ENCODE results near the gene MAGED4. TPM values are rescaled to one million over a fixed set of nuclear protein-coding genes. Genes with fewer than 3 reads are reported as not detected.
A peak's percentile ranks its signal among the peaks of the same experiment; 100 is the strongest.
"Not testable (repeated sequence)": the region's sequence is repeated elsewhere in the genome, so short reads cannot be mapped to it uniquely, and the experiment has no call there.

MAGED4 gene, protein sequence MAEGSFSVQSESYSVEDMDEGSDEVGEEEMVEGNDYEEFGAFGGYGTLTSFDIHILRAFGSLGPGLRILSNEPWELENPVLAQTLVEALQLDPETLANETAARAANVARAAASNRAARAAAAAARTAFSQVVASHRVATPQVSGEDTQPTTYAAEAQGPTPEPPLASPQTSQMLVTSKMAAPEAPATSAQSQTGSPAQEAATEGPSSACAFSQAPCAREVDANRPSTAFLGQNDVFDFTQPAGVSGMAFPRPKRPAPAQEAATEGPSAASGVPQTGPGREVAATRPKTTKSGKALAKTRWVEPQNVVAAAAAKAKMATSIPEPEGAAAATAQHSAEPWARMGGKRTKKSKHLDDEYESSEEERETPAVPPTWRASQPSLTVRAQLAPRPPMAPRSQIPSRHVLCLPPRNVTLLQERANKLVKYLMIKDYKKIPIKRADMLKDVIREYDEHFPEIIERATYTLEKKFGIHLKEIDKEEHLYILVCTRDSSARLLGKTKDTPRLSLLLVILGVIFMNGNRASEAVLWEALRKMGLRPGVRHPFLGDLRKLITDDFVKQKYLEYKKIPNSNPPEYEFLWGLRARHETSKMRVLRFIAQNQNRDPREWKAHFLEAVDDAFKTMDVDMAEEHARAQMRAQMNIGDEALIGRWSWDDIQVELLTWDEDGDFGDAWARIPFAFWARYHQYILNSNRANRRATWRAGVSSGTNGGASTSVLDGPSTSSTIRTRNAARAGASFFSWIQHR
- 1.9 TPM for total RNA-seq
- polyA plus RNA-seq (ENCODE audit: insufficient read depth, low read depth, low replicate concordance) = 3.9 TPM
- long read RNA-seq, donor 1, partial matches to known transcripts = 26 of 28 reads
- long read RNA-seq, donor 1, other reads (novel, unspliced or antisense) = 0 of 28 reads
- long read RNA-seq, donor 2, partial matches to known transcripts = 12 of 12 reads
- long read RNA-seq, donor 2, other reads (novel, unspliced or antisense) = 0 of 12 reads
- long read RNA-seq, donor 3, partial matches to known transcripts = 5 of 5 reads
- long read RNA-seq, donor 3, other reads (novel, unspliced or antisense) = 0 of 5 reads
- long read RNA-seq, donor 4, partial matches to known transcripts = 8 of 10 reads
- long read RNA-seq, donor 4, other reads (novel, unspliced or antisense) = 0 of 10 reads
- long read RNA-seq, donor 5 = 0 reads
- long read RNA-seq, donor 6, partial matches to known transcripts = 0 of 1 reads
- long read RNA-seq, donor 6, other reads (novel, unspliced or antisense) = 0 of 1 reads
- long read RNA-seq, donor 7, transcript MAGED4-204 (13 exons, 2,578 nt) = major isoform, 5 of 13 reads
- long read RNA-seq, donor 7, partial matches to known transcripts = 3 of 13 reads
- long read RNA-seq, donor 7, other reads (novel, unspliced or antisense) = 4 of 13 reads
- long read RNA-seq, donor 8, partial matches to known transcripts = 21 of 22 reads
- long read RNA-seq, donor 8, other reads (novel, unspliced or antisense) = 0 of 22 reads
- long read RNA-seq, donor 9 = 0 reads
- long read RNA-seq, donor 10, partial matches to known transcripts = 28 of 28 reads
- long read RNA-seq, donor 10, other reads (novel, unspliced or antisense) = 0 of 28 reads

DNA sequence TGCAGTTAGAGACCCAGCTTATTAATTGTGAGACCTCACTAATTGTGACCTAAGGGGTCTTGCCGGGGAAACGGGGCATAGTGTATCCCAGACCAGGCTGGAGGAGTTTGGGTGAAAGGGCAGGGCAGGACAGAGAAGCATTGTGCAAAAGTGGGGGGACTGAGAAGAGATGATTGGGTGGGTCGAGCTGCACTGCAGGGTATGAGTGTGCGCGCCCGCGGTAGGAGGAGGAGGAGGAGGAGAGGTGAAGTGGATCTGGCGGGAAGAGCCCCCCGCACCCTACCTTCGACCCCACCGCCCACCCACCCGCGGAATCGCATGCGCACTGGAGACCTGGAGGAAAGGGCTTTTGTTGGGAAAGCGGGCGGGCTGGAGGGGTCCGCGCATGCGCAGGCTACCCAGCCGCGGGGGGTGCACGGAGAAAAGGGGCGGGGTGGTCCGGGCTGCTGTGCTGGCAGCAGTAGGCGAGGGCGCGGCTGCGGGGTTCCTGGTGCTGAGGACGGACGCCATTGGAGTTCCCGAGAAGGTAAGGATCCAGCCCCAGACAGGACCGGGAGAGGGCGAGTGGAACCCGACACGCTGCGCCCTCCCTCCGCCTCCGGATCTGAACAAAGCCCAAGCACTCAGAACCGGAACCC lies at the start of gene MAGED4:
Gene MAGED4 (plus strand): TSS at position 449 of the 638 bp plus-strand sequence. CDS start 1,035 bp downstream, outside the sequence.
- H3K4me3 ChIP-seq (ENCODE audit: low read length in 3 of 3); H3K9ac ChIP-seq (ENCODE audit: low read length in 3 of 3); DNase-seq; H3K9me3 ChIP-seq (ENCODE audit: control insufficient read depth in 2 of 3, insufficient read depth in 1 of 3, low read length in 3 of 3); H3K27ac ChIP-seq (ENCODE audit: low read depth in 2 of 2, low read length in 2 of 2); intact Hi-C loops (cut with DNase I); H3K36me3 ChIP-seq (ENCODE audit: control insufficient read depth in 2 of 3, insufficient read depth in 3 of 3, low read length in 3 of 3); FAIRE-seq; H3K27me3 ChIP-seq (ENCODE audit: control insufficient read depth, insufficient read depth, low read length); H3K4me1 ChIP-seq (ENCODE audit: control insufficient read depth in 2 of 3, insufficient read depth in 2 of 3, low read depth in 1 of 3, low read length in 3 of 3): not testable (repeated sequence)

DNA sequence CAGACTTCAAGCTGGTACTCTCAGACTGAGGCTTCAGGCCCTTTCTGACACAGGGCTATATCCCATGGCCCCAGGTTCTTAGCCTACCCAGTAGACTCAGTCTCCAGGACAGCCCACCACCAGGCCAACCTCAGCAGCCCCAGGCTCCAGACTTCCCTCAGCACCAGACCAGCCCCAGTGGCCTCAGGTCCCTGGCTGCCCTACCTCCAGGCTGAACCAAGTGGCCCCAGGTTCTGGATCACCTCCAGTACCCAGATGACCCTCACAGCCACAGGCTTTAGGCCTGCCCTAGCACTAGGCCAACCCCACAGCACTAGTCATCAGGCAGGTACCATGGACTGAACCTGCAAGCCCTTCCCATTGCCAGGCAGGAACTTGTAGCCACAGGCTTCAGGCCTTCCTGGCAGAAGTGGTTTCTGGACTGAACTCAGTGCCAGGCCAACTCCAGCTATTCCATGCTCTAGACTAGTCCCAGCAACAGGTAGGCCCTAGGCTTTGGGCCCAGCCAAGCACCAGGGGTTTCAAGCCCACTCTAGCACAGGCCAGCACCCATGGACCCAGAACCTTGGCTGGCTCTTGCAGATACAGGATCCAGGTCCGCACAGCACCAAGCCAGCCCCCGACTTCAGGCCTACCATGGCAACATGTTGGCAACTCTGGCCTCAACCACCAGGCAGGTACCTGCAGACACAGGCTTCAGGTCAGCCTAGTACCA lies 45.7 kb upstream of the MAGED4 start:
- TF ChIP-seq, protein P1, sequence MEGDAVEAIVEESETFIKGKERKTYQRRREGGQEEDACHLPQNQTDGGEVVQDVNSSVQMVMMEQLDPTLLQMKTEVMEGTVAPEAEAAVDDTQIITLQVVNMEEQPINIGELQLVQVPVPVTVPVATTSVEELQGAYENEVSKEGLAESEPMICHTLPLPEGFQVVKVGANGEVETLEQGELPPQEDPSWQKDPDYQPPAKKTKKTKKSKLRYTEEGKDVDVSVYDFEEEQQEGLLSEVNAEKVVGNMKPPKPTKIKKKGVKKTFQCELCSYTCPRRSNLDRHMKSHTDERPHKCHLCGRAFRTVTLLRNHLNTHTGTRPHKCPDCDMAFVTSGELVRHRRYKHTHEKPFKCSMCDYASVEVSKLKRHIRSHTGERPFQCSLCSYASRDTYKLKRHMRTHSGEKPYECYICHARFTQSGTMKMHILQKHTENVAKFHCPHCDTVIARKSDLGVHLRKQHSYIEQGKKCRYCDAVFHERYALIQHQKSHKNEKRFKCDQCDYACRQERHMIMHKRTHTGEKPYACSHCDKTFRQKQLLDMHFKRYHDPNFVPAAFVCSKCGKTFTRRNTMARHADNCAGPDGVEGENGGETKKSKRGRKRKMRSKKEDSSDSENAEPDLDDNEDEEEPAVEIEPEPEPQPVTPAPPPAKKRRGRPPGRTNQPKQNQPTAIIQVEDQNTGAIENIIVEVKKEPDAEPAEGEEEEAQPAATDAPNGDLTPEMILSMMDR (IDR thresholded peaks at IDR 0.05; ENCODE audit: borderline replicate concordance, extremely low read depth, insufficient read depth) = no peak
- Histone ChIP-seq H3K27me3 (ENCODE audit: control insufficient read depth, insufficient read depth, low read length) (no peaks in the 10 kb centered on the region), H3K36me3 (ENCODE audit: control insufficient read depth in 2 of 3, insufficient read depth in 3 of 3, low read length in 3 of 3) (no peaks in the 10 kb centered on the region), H3K9ac (ENCODE audit: low read length in 3 of 3) (no peak overlapping the region), H3K27ac (ENCODE audit: low read depth in 2 of 2, low read length in 2 of 2) (no peak overlapping the region), H3K4me1 (ENCODE audit: control insufficient read depth in 2 of 3, insufficient read depth in 2 of 3, low read depth in 1 of 3, low read length in 3 of 3) (no peaks in the 10 kb centered on the region), H3K4me3 (ENCODE audit: low read length in 3 of 3) (no peak overlapping the region), H3K9me3 (ENCODE audit: control insufficient read depth in 2 of 3, insufficient read depth in 1 of 3, low read length in 3 of 3) (no peaks in the 10 kb centered on the region)
- FAIRE-seq = no peak
- intact Hi-C loops (cut with DNase I) = no loop called here
- peak in 1 of 5 donors; percentile 50 for DNase-seq

DNA sequence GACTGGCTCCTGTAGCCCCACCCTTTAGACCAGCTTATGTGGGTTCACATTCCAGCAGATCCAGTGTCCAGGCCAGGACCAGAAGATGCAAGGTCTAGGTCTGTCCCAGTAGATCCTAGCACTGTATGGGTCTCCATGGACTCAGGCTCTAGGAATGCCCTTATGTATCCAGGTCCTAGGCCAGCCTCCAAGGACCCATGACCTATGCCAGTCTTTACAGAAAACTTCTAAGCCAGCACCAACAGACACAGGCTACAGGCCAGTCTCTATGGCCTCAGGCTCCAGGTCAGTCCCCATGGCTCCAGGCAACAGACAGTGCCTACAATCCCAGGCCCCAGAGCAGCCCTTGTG lies 45.2 kb upstream of the MAGED4 start:
- no peak overlapping the region for H3K4me3 ChIP-seq (ENCODE audit: low read length in 3 of 3)
- H3K9ac ChIP-seq (ENCODE audit: low read length in 3 of 3) = no peak overlapping the region
- H3K4me1 ChIP-seq (ENCODE audit: control insufficient read depth in 2 of 3, insufficient read depth in 2 of 3, low read depth in 1 of 3, low read length in 3 of 3) = no peaks in the 10 kb centered on the region
- H3K27me3 ChIP-seq (ENCODE audit: control insufficient read depth, insufficient read depth, low read length) = no peaks in the 10 kb centered on the region
- no peaks in the 10 kb centered on the region for H3K36me3 ChIP-seq (ENCODE audit: control insufficient read depth in 2 of 3, insufficient read depth in 3 of 3, low read length in 3 of 3)
- FAIRE-seq (no peak), DNase-seq (no peak)
- H3K9me3 ChIP-seq (ENCODE audit: control insufficient read depth in 2 of 3, insufficient read depth in 1 of 3, low read length in 3 of 3) = no peaks in the 10 kb centered on the region
- intact Hi-C loops (cut with DNase I) = no loop called here
- H3K27ac ChIP-seq (ENCODE audit: low read depth in 2 of 2, low read length in 2 of 2) = no peak overlapping the region
- TF ChIP-seq, protein P1 (IDR thresholded peaks at IDR 0.05; ENCODE audit: borderline replicate concordance, extremely low read depth, insufficient read depth) = no peak

Measured in kidney (tissue), 22 donors.